ENCODE measurements around the gene DCBLD1. TPM values are rescaled to one million over a fixed set of nuclear protein-coding genes. Genes with fewer than 3 reads are reported as not detected.
A peak's percentile ranks its signal among the peaks of the same experiment; 100 is the strongest.

Gene DCBLD1
- total and polyA plus RNA-seq, 2 of the 4 experiments (the other 2 are of a cell fraction) = 21.1 to 27.8 TPM

DNA sequence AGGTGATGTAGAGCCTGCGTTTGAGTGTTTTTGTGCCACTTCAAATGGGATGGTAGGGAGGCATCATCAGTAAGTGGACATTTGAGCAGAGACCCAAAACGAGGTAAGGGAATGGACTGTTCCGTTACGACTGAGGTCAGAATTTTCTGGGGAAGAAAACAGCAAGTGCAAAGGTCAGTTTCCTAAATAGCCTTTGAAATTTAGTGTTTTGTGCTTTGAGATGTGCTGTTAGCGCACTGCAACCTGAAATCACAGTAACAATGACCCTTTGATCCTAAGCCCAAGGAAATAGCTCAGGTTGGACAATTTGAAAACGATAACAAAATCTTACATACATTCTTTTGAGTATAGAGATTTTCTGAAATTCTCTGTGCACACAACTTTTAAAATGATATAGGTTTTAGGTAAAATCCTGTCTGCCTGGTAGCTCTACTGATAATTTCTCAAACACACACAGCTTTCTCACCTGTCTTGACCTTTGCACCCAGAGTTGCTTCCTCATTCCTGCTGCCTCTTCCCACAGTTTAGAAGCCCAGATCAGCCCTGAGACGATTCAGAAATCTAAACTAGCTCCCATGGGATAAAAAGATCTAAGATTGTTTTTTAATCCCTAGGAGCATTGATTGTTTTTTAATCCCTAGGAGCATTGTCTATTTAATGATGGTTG lies 22.1 kb downstream of the DCBLD1 start:
- peaks cover 3% of the 10 kb centered on the region; the same call in 1 of the 2 replicates for H4K20me1 ChIP-seq (ENCODE audit: insufficient read depth, low read length)
- H3K18ac ChIP-seq (ENCODE audit: low read depth, low read length) = no peak overlapping the region
- intact Hi-C loops (cut with micrococcal nuclease) (no loop called here), dilution Hi-C loops (cut with HindIII; ENCODE audit: low sequenced_read_pairs, unreplicated experiment) (no loop called here), in situ Hi-C loops (cut with MboI; ENCODE audit: low sequenced_read_pairs) (no loop called here)
- no peak overlapping the region for H2AFZ ChIP-seq (replicated peaks; ENCODE audit: low read length, poor library complexity)
- ChIA-PET CTCF (no interaction called here), POLR2A (ENCODE audit: unreplicated experiment) (interaction anchor here (0.8 kb wide), 1 partner anchor 15 kb away, joined by 3 read pairs; no protein-coding TSS in a partner anchor)
- BruUV-seq (replicated peaks) = no TSS peak
- H3K36me3 ChIP-seq (ENCODE audit: control insufficient read depth, insufficient read depth, low read length) = peaks cover 8% of the 10 kb centered on the region
- no peak overlapping the region for H3K23ac ChIP-seq (ENCODE audit: low read depth, low read length)
- H2AK5ac ChIP-seq (ENCODE audit: low read depth, low read length) = peak overlapping the region; percentile 83
- H2BK5ac ChIP-seq (ENCODE audit: low read depth, low read length, poor library complexity, severe bottlenecking) = peak overlapping the region; percentile 49
- no peak for DNase-seq
- peak overlapping the region; percentile 47; the same call in 1 of the 3 replicates for H2BK15ac ChIP-seq (ENCODE audit: low read depth, low read length)
- peak overlapping the region; percentile 56 for H2BK120ac ChIP-seq (ENCODE audit: low read depth, low read length)
- H4K91ac ChIP-seq (ENCODE audit: insufficient read depth, low read depth, low read length) = peak overlapping the region; percentile 67
- H3K56ac ChIP-seq (ENCODE audit: extremely low read depth, insufficient read depth, low read length) = no peak overlapping the region
- H3K14ac ChIP-seq (replicated peaks; ENCODE audit: low read depth, low read length) = no peak overlapping the region
- H2BK20ac ChIP-seq (ENCODE audit: low read depth, low read length) = no peak overlapping the region
- H3K4me1 ChIP-seq (ENCODE audit: control insufficient read depth, insufficient read depth, low read length) = peaks cover 19% of the 10 kb centered on the region
- 100% methylated on average over 1 of the region's 7 CpGs; no CpG with 5 or more reads in 1 of the 2 experiments for WGBS, 2 experiments (ENCODE audit: extremely low coverage in 2 of 2, insufficient read length in 1 of 2)
- H3K9ac ChIP-seq (ENCODE audit: low read depth, low read length) = no peak overlapping the region
- H3K79me1 ChIP-seq (ENCODE audit: low read depth in 1 of 2, low read length in 2 of 2) = peaks cover 23 to 61% of the 10 kb centered on the region in 2 experiments
- TF ChIP-seq FOS (IDR thresholded peaks at IDR 0.05; ENCODE audit: low read depth, low read length) (no peak), BHLHE40 (IDR thresholded peaks at IDR 0.05; ENCODE audit: low read depth, low read length) (no peak), NFE2L2 (IDR thresholded peaks at IDR 0.05; ENCODE audit: low read depth, low read length) (no peak), MXI1 (IDR thresholded peaks at IDR 0.05; ENCODE audit: borderline replicate concordance, low read depth, low read length) (no peak), RAD21 (IDR thresholded peaks at IDR 0.05; ENCODE audit: low read length) (no peak), SMC3 (IDR thresholded peaks at IDR 0.05; ENCODE audit: low read depth, low read length) (no peak), ELK1 (IDR thresholded peaks at IDR 0.05; ENCODE audit: borderline replicate concordance, low read depth, low read length) (no peak), CHD1 (IDR thresholded peaks at IDR 0.05; ENCODE audit: low read depth, low read length) (no peak), POLR2A (IDR thresholded peaks at IDR 0.05; ENCODE audit: low read depth, low read length) (no peak), MAZ (IDR thresholded peaks at IDR 0.05; ENCODE audit: borderline replicate concordance, low read depth, low read length) (no peak), RFX5 (IDR thresholded peaks at IDR 0.05; ENCODE audit: low read depth, low read length) (no peak), CEBPB (IDR thresholded peaks at IDR 0.05; ENCODE audit: low read depth, low read length) (no peak), CTCF (conservative IDR thresholded peaks at IDR 0.05; ENCODE audit: low read depth, low read length) (no peak)
- TF ChIP-seq, protein P1, sequence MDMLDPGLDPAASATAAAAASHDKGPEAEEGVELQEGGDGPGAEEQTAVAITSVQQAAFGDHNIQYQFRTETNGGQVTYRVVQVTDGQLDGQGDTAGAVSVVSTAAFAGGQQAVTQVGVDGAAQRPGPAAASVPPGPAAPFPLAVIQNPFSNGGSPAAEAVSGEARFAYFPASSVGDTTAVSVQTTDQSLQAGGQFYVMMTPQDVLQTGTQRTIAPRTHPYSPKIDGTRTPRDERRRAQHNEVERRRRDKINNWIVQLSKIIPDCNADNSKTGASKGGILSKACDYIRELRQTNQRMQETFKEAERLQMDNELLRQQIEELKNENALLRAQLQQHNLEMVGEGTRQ (IDR thresholded peaks at IDR 0.05; ENCODE audit: low read depth, low read length) = no peak
- H4K8ac ChIP-seq (ENCODE audit: low read depth in 2 of 2, low read length in 2 of 2) = 0 out of 4 replicates have a peak overlapping the region, but pooled peaks of 1 of the 2 experiments have one; percentile 20
- H3K4ac ChIP-seq (ENCODE audit: low read depth, low read length) = peak overlapping the region; percentile 63
- ATAC-seq (ENCODE audit: low read depth) = no peak
- H2AK9ac ChIP-seq (replicated peaks; ENCODE audit: low read depth, low read length, poor library complexity) = no peak overlapping the region
- H3K9me3 ChIP-seq (ENCODE audit: control insufficient read depth, insufficient read depth, low read length) = no peaks in the 10 kb centered on the region
- H3K4me2 ChIP-seq (ENCODE audit: low read depth, low read length) = no peak overlapping the region
- peaks cover 8% of the 10 kb centered on the region for H3K9me1 ChIP-seq (ENCODE audit: insufficient read depth, low read length)
- no peak overlapping the region for H3K27ac ChIP-seq (ENCODE audit: insufficient read depth, low read length)
- no peak overlapping the region for H3K4me3 ChIP-seq (ENCODE audit: insufficient read depth, low read depth, low read length)
- no peak overlapping the region for H4K5ac ChIP-seq (ENCODE audit: low read depth, low read length)
- no peaks in the 10 kb centered on the region for H3K27me3 ChIP-seq (ENCODE audit: control insufficient read depth, insufficient read depth, low read length)
